Cardiac fibroblast (primary cell): Measurements from ENCODE around the gene NPEPL1.

Experiments
- DNase-seq, 2 donors: peaks; one replicate each; pipeline versions ENCODE4 v3.0.0 to v3.0.0-alpha.2; 2010; ENCODE audit warnings: low read depth in 2 of 2
- H3K4me3 ChIP-seq, 2 donors: replicated peaks in 1 of 2; 1 replicate in 1 of 2; 2 replicates in 1 of 2; pipeline ENCODE4 v1.5.1; 2011; ENCODE audit warnings: low read depth in 2 of 2, low read length in 2 of 2, mild to moderate bottlenecking in 2 of 2, moderate library complexity in 1 of 2
- TF ChIP-seq, protein P1 (sequence below): IDR thresholded peaks from one replicate; pipeline ENCODE4 v1.5.1; 2011; ENCODE audit warnings: low read depth, mild to moderate bottlenecking, low read length, inconsistent platforms

NPEPL1 gene

DNA sequence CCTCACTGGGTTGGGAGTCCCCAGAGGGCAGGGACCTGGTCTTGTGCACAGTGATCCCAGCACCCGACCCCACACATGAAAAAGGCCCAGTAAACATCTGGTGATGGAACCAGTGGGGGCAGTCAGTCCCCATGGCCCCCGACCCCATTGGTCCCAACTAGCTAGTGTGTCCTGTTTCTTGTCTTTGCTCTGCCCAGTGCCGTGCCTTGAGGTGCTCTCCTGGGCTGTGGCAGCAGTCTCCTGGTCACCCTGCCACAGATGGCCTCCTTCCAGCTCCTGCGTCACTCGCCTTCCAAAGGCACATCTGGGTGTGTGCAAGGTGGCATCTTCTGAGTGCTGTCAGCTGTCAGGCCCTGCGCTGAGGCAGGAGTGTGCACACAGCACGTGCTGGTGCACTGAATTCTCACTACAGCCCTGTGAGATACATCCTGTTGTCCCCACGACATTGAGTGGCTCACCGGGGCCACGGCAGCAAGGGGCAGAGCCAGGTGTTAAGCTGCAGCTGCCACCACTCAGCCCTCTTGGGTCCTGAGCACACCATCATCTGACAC lies 3.9 kb downstream of the NPEPL1 start:
- TF ChIP-seq, protein P1, sequence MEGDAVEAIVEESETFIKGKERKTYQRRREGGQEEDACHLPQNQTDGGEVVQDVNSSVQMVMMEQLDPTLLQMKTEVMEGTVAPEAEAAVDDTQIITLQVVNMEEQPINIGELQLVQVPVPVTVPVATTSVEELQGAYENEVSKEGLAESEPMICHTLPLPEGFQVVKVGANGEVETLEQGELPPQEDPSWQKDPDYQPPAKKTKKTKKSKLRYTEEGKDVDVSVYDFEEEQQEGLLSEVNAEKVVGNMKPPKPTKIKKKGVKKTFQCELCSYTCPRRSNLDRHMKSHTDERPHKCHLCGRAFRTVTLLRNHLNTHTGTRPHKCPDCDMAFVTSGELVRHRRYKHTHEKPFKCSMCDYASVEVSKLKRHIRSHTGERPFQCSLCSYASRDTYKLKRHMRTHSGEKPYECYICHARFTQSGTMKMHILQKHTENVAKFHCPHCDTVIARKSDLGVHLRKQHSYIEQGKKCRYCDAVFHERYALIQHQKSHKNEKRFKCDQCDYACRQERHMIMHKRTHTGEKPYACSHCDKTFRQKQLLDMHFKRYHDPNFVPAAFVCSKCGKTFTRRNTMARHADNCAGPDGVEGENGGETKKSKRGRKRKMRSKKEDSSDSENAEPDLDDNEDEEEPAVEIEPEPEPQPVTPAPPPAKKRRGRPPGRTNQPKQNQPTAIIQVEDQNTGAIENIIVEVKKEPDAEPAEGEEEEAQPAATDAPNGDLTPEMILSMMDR, result no peak
- no peak overlapping the region for H3K4me3 ChIP-seq
- DNase-seq, result no peak

DNA sequence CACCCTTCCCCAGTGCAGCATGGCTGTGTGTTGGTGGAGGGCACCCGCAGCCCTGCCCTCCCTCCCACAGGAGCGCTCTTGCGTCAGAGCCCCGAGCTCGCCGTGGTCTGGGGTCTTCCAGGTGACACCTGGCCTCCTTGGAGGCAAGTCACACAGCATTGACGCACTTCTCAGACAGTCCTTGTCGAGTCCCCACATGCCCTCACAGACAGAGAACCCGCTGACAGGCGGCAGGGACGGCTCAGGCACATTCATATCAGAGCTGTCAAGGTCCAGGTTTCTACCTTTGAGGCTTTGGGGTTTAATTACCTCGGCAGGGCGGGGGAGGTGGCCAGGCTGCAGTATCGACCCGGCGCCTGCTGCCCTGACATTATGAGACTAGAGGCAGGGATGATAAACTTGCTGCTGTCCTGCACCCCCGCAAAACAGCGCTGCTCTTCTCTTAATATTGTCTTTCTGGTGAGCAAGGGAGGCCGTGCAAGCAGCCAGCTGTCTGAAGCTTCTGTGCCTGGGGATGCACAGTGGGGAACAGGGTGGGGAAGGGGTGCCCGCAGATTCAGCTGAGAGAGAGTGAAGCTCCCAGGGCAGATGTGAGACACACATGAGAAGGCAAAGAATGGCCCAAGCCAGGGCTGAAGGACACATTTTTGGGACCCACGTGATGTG lies 4.7 kb downstream of the NPEPL1 start:
- DNase-seq, result no peak
- H3K4me3 ChIP-seq, result no peak overlapping the region
- TF ChIP-seq, protein P1, result no peak

DNA sequence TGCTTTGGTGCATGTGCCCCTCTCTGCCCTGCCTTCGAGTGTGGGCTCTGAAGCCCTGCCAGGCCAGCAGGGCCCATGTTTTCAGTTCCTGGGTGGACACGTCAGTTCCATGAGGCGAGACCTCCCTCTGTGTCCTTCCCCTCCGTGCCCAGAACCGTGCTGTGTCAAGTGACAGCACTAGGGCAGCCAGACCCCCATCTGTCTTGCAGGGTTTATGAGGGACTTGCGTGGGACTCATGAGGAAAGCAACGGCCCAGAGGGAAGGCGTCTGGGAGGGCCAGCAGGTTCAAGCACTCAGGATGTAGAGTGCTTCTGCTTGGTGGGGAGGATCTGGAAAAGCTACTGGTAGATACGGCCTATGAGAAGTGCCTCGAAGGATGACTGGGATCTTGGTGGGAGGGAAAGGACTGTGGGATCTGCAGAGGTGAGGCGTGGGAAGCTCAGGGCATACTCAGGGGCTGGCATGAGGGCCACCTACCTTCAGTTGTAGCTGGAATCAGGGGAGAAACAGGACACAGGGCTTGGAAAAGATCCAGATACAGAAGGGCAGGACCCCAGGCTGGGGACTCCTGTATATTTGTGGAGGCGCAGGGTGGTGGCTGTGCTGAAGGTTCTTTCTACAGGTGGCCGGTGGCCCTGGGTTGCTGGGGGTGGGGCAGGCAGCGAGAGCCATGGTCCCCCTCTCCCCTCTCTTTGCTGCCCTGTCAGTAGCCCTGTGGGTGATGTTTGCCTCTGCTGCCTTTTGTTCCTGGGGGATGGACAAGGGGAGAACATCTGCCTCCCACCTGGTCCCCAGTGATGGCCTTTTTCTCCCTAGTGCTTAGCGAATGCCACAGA lies 5.5 kb downstream of the NPEPL1 start:
- TF ChIP-seq, protein P1, result no peak
- no peak for DNase-seq
- no peak overlapping the region for H3K4me3 ChIP-seq

DNA sequence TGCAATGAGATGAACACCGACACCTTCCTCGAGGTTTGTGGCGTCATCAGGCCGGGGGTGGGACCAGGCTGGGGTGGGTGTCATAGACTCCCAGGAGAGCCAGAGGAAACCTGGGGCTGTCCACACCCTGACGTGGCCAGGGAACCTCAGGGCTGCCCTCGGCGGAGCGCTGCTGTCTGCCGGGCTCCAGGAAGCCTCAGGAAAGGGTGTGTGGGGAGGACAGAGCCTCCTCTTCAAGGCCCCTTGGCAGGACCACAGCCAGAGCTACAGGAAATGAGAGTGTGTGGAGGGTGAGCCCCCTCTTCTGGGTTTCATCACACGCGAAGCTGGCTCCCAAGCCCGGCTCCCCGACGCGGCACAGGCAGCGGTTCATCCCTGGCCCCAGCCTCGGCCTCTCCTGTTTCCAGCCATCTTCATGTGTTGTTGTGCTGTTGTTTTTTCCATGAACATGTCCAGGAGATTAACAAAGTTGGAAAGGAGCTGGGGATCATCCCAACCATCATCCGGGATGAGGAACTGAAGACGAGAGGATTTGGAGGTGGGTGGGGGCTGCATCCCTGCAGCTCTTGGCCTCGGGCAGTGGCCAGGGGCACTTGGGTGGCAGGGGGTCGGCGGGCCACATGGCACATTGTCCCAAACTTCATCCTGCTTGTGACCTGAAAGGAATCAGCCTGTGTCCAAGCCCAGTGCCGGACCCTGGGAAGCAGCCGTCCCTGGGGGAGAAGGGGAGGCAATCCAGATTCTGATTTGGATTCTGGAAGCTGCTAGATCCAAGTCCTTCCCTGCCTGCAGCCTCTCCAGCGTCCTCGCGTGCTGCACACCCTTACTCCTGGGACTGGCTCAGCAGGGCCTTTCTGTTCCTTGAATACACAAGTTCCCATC lies 6.4 kb downstream of the NPEPL1 start:
- DNase-seq, result no peak
- no peak overlapping the region for H3K4me3 ChIP-seq
- TF ChIP-seq, protein P1, result no peak

DNA sequence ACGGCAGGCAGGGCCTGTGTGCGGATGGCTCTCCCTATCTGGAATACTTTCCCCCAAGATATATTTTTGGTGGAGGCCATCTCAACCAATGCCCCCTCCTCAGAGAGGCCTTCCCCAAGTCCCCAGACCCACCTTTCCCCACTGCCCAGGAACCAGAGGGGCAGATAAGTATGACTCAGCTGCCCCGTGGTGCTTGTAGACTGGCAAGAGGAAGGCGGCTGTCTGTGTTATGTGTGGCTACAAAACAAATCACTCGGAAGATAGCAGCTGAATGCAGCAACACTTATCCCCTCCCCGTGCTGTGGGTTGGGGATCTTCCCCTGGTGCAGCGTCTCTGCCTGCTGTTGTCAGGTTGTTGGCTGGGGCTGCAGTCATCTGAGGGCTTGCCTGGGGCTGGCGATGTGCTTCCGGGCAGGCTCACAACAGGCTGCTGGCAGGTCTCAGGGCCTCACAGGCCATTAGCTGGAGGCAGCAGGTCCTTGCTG lies 7.1 kb downstream of the NPEPL1 start:
- TF ChIP-seq, protein P1, result no peak
- H3K4me3 ChIP-seq, result no peak overlapping the region
- DNase-seq, result no peak

DNA sequence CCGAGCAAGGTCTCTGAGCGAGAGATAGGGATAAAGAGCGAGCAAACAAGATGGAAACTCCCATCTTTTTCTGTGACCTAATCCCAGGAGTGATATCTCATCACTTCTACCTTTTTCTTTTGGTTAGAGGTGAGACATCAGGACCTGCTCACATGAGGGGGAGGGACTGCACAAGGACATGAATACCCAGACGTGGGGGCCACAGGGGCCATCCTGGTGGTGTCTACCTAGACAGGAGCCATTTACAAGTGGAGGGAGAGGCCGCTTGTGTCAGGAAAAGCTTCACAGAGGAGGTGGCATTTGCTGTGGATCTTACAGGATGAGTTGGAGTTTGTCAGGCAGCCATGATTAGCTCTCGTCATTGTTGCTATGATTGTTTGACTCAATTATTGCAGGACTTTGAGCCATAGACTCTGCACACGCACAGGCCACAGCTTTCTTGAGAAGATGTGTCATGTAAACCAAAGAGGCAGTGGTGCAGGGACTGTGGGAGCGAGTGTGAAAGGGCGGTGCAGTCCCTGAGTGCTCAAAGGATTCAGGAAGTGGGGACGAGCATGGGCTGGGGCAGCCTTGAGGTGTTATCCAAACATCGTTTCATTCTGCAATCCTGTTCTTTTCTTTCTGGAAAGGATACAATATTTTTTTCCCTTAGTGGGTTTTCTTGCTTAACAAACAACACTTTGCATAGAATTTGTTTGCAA lies 7.7 kb downstream of the NPEPL1 start:
- H3K4me3 ChIP-seq, result no peak overlapping the region
- TF ChIP-seq, protein P1, result no peak
- DNase-seq, result no peak
